Cerebellar nuclear complex (tissue), 1 donor: Measurements from ENCODE around the gene EN2.
A peak's percentile ranks its signal among the peaks of the same experiment; 100 is the strongest.

Source experiments
- DNase-seq, 2 experiments: peaks; one replicate each; lab custom pipeline; 2025; lab: John Stamatoyannopoulos, UW

The EN2 gene

DNA sequence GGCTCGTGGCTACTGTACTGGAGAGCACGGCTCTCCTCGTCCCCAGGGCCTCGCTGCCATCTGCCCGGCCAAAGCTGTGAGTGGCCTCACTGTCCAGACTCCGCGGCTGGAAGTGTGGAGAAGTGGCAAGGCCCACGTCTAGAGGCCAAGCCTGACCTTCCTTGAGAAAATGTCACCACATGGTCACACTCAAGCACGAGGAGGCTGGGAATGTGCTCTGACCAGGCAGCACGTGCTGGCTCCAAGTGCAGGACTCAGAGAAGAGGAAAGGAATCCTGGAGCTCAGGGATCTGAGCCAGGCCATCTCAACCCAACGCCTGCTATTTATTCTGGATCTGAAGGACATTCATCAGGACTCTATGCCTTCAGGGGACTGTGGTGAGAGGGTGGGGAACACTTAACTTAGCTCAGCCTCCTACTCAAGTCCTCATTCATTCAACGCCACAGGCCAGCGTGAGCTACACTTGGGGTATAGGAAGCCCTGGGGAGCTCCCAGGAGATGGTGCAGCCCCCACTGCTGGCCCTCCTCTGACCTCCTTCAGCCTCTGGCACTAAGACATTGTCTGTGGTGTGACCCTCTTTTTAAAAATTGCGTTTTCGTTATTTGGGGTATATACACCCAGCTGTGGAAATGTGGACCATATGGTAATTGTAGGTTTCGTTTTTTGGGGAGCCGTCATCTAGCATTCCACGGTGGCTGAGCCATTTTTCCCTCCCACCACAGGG lies 29.0 kb downstream of the EN2 start:
- no peak for DNase-seq

DNA sequence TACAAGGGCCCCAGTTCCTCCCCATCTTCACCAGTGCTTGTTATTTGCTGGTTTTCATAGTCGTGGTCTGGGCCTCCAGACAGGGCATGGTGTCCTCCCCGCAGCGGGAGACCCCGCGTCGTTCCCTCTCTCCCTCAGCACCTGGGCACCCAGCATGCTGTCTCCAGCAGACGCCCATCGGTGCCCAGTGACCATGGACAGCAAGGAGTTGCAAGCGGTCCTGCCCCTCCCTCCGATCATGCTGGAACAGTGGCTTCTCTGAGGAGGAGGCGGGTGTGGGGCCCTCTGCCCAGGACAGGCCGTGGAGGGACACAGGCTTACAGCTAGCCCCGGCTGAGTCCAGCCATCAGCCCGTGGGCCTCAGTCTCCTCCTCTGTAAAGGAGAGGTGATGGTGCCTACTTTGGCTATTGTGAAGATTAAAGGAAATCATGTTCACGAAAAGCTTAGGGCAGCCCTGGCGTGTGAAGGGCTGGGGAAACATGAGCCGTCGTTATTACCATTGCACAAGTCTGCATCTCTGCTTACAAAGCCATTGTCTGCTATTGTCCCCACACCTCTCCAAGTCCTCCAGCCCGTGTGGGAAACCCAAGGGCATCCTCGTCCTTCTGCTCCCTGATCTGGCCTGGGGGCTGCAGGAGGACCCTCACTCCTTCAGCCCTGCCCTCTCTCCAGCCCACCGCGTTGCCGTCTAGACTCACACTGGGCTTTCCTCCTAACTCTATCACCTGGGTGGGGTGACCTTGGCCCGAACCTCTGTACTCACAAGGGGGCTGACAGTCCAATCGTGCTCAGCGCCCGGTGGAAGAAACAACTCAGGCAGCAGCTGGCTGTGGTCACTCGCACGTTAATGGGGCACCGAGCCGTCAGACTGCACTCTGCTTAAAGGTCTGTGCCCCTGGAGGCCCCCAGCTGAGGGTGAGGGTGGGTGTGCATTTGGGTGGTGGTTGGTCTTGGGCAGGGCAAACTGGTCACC lies 29.9 kb downstream of the EN2 start:
- DNase-seq, result no peak

DNA sequence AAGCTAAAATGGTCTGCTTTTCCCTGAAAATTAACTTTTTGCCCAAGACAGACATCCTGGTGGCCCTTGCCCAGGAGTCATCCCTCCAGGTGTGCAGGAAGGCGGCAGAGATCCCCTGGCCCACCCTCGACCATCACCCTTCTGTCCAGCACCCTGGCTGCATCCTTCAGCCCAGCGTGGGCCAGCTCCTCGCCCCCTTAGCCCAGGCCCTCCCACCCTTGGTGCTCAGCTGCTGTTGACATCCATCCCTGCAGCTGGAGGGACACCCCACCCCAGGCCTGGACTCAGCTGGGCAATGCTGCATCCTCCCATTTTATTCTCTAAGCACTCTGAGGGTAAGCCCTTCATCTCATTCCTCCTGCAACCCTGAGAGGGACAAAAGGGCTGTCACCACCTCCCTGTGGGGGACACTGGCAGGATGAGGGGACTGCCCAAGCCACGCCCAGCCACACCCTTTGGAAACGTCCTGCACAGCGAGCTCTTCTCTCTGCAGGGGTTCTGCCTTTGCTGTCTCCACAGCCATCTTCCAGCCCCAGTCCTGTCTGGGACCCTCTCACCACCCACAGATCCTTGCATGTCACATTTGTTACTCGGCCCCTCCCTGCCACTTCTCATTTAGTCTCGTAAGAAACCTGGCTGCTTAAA lies 30.7 kb downstream of the EN2 start:
- no peak for DNase-seq

DNA sequence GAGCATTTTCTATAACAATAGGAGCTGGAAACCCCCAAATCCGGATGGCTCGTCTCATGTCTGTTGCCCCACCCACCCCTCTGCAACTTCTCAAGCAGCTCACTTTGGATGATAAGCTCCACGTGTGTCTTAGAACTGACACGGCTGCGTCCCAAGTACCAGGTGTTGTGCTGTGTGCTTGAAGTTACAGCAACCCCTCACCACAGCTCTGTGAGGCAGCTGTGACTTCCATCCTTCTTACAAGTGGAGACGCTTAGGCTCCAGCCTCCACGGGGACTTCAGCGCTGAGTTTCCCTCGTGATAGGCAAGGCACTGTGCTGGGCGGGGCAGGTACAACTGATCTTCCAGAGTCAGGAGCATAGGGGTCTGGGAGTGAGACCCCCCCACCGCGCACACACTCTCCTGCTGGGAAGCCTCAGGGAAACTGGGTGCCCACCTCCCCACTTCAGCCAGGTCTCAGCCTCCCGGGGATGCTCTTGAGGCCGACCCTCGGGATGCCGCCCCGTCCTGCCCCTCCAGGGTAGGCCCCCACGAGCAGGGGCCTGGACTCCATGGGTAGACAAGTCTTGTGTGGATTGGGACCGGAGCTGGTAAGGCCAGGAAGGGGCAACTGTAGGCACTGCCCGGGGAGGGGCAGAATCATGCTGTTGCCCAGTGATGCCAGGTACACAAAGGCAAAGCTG lies 31.4 kb downstream of the EN2 start:
- DNase-seq, result no peak

DNA sequence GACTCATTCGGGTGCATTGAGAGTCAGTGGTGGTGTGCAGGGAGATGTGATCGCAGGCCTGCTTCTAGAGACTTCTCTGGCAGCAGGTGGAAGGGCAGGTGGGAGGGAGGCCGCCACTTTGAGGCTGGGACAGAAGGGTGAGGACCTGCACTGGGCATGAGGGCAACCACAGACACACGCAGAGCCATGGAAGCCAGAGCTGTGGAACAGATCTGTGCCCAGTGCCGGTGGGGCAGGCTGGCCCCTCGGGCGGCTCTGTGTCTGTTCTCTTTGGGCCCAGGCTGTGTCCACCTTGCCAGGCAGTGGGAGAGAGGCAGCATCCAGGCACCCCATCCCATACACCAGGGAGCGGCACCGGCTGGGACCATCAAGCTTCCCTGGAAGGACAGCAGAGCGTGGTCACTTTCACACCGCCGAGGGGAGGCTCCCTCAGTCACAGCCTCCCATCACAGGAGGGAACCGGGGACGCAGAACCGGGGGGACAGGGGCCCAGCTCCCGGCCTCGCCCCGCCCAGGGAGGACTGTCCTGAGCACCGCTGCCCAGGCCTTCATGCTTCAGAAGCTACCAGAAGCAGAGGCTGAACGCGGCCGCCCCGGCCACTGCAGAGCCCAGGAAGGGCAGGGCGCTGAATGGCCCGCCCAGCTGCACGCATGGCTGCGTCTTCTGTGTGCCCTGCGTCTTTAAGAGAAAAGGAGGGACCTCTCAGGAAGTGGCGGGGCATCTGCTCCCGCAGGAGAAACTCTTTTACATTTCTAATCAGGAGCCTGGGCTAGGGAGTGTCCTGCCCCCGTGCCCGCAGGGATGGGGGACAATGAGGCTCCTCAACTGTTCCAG lies 32.1 kb downstream of the EN2 start:
- DNase-seq, result no peak

DNA sequence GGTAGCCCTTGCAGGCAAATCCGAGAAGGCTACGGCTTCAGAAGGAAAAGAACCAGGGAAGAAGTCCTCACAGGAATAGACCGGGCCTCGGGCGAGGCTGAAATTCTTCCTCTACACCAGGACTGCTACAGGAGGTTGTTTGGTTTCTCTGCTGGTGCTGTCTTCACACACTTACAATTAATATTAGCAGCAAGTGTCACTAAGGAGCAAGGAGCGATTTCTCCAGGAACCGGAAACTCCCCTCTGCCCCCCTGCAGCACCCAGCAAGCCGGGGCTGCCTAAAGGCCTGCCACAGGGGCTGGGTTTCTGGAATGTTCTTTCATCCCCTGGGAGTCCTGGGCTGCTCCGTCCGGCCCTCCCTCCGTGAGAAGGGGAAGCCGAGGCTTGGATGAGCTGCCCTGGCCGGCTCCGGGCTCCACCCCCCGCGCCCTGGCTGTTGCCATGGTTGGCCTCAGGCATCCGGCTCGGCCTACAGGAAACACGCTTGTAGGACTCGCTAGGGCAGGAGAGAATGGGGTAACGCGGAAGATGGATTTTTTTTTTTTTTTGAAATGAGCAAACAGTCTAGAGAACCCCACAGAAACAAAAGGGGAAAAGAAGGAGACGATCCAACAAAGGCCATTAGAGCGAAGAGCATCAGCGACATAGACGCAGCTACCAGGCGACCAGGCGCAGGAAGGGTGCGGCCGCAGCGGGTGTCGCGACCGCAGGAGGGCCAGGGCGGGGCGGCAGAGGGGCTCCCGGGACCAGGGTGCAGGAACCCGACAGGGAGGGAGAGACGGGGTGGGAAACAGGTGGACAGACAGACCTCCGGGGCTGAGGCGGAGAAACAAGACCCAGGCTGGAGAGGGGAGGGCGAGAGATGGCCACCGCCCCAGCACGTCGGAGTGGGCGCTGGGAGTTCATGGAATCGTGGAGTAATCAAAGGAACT lies 33.0 kb downstream of the EN2 start:
- DNase-seq, result peak in 1 of 2 experiments; percentile 39

- DNase-seq, result no peak
Measured at GRCh38 chr7:155491812-155492211, 33.9 kb downstream of the EN2 start.

DNA sequence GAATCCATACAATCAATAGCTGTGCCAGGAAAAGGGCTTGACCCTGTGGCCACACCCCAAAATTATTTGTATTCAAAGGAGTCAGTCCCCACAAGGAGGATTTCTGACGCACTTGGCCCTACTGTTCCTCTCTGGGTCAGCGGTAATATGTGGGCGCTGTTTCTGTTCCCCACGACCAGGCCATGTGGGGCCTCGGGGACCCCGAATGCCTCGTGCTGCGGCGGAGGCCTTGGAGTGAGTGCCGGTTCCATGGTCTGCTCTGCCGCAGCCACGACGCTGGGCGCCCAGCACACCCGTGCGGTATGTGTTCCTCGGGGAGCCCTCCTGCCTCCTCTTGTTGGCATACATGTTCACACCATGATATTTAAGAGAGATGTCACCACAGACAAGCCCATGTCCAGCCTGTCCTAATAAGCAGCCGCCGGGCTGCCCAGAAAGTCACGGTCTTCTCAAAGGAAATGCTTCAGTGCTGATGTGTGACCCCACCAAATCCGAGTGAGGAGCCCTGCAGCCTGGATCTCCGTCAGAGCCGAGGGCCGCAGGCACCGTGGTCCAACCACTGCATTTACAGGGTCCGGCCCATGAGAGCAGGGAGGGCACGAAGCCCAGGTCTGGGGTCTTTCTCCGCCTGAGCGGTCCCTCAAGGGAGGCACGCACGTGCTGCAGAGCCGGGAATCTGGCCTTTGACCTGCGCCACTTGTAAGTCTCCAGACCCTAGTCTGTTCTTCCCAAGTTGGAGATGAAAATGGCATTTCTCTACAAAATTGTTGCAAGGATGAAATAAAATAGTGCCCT lies 36.0 kb downstream of the EN2 start:
- DNase-seq, result no peak

GRCh38 chr7:155494551-155494950 lies 36.6 kb downstream of the EN2 start:
- DNase-seq, result no peak

DNA sequence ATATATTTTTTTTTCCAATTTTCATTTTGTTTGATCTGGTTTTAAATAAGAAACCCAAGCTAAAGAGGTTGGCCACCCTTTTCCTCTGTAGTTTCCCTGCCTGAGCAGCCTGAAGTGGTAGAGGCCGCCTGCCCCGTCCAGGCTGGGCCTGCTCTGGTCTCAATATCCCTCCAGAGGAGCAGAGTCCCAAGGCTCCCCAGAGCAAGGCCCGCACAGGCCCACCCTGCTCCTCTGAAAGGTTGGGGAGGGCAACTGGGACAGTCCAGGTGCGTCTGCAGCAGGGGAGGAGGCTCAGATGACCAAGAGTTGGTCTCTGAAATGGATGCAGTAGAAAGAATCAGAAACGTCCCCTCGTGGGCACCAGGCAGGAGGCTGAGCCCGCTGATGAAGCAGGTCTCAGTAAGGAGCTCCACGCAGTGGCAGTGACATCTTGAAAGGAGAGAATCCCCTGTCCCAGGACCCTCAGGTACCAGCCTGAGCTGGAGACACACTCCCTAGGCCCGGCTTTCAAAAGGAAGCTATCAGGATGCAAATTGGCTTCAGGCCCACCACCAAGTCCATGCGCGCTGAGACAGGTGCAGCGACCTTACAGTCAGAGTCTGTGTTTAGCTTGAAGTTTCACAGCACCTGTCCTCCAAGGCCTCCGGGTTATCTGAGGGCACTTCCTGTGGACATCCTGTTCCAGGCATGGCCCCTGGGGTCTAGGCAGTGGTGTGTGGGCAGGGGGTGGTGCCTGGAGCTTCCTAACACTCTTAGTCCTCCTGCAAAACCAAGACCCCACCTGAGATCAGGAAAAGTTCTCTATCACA lies 37.7 kb downstream of the EN2 start:
- no peak for DNase-seq

DNA sequence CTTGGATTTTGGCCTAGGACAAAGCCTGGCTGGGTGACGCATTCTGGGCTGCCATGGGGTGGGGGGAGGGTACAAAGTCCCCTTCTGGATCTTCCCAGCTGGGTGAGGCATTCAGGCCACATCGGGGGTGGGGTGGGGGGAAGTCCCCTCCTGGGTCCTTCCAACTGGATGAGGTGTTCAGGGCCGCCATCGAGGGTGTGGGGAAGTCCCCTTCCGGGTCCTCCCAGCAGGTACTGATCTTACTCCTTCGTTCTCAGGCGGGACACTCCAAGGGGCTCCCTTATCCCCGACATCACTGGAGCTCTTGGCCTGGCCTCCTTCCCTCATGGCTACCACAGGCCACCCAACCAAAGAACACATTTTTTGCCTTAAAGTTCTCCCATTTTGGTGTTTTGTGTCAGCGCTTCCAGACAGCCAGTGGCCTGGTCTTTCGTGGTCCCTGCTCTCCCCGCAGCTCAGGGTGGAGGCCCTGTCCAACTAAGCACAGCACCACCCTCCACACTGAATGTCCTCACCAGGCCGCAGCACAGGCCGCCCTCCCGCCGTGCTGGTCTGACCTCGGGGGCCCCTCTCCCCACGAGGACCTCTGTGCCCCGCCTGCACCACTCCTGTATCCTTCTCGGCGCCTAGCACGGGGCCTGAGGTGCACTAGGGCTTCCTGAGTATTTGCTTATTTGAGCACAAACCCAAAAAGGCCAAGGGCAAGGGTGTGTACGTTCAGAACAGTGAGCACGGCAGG lies 38.5 kb downstream of the EN2 start:
- no peak for DNase-seq

- no peak for DNase-seq
Measured at GRCh38 chr7:155497149-155497901, 39.4 kb downstream of the EN2 start.

GRCh38 chr7:155505422-155505793 lies 47.5 kb downstream of the EN2 start:
- DNase-seq, result no peak

- DNase-seq, result peak; percentile 47 to 77
Measured at GRCh38 chr7:155506854-155507337, 49.0 kb downstream of the EN2 start.

GRCh38 chr7:155507576-155507975 lies 49.6 kb downstream of the EN2 start:
- no peak for DNase-seq
